ENCODE results near the gene NAT16.

DNA sequence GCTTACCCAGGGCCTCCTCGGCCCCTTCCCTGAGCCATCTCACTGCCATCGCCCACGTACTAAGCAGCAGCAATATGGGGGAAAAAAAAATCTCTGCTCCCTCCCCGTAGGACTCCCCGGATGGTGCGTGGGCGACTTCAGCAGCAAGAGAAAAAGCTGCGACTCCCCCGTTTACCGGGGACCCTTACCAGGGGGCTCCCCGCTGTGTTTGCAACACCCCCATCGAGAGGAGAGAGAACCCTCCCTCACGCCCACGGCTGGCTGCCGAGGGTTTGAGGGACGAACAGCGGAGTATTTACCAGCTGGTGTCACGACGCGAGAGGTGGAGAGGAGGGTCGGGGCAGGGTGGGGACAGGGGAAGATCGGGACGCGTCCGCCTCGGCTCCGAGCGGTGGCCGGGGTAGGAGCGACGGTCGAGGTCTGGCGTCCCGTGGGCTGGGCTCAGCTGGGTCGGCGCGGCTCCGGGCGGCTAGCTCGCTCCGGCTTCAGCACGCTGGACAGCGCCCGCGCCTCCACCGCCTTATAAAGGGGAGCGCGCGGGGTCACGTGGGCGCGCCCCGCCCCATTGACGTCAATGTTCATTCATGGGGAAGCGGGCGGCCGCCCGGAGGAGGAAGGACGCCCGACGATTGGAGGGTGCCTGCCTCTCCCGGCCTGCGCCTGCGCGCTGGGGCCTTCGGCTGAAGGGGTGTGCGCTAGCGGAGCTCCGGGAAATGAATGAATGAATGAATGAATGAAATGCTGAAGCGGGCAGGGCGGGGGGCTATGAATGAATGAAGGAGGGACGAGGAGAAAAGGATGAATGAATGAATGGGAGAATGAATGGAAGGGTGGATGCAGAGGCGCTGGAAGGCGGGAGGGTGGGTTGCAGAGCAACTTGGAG lies 14.8 kb downstream of the NAT16 start, which contains the start of gene VGF:
- TF ChIP-seq, protein P1, sequence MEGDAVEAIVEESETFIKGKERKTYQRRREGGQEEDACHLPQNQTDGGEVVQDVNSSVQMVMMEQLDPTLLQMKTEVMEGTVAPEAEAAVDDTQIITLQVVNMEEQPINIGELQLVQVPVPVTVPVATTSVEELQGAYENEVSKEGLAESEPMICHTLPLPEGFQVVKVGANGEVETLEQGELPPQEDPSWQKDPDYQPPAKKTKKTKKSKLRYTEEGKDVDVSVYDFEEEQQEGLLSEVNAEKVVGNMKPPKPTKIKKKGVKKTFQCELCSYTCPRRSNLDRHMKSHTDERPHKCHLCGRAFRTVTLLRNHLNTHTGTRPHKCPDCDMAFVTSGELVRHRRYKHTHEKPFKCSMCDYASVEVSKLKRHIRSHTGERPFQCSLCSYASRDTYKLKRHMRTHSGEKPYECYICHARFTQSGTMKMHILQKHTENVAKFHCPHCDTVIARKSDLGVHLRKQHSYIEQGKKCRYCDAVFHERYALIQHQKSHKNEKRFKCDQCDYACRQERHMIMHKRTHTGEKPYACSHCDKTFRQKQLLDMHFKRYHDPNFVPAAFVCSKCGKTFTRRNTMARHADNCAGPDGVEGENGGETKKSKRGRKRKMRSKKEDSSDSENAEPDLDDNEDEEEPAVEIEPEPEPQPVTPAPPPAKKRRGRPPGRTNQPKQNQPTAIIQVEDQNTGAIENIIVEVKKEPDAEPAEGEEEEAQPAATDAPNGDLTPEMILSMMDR (IDR thresholded peaks at IDR 0.05; ENCODE audit: poor library complexity, severe bottlenecking): no peak
- TF ChIP-seq EZH2 (IDR thresholded peaks at IDR 0.05; ENCODE audit: borderline replicate concordance, insufficient read depth, low read length, poor library complexity, severe bottlenecking) (no peak), EP300 (conservative IDR thresholded peaks at IDR 0.05; ENCODE audit: poor library complexity, severe bottlenecking) (peak; percentile 43), POLR2AphosphoS5 (IDR thresholded peaks at IDR 0.05) (peak; percentile 99)
